H1 (cell line): ENCODE results near the gene FASLG. TPM values are rescaled to one million over a fixed set of nuclear protein-coding genes. Genes with fewer than 3 reads are reported as not detected.

ENCODE experiments used
- CEBPB ChIP-seq: IDR thresholded peaks from 2 replicates; pipeline ENCODE4 v1.6.1; 2012; ENCODE audit warnings: low read depth, low read length
- CHD1 ChIP-seq: IDR thresholded peaks from 2 replicates; pipeline ENCODE4 v1.6.1; 2012; ENCODE audit warnings: low read depth, low read length, improper control_type of control experiment
- FOSL1 ChIP-seq: IDR thresholded peaks from 2 replicates; pipeline ENCODE4 v1.6.1; 2011; ENCODE audit warnings: mild to moderate bottlenecking, low read depth, low read length, moderate library complexity; ENCODE audit not compliant: insufficient read depth
- KDM1A ChIP-seq: fragments of 200-600, 300-600 bp; sonication (generic); IDR thresholded peaks from 2 replicates; pipeline ENCODE4 v1.7.1; 2016; ENCODE audit warnings: mild to moderate bottlenecking, low read length, borderline replicate concordance
- SIRT6 ChIP-seq: IDR thresholded peaks from one replicate; pipeline ENCODE4 v1.7.1; 2012; ENCODE audit warnings: low read length, inconsistent platforms
- SP2 ChIP-seq: IDR thresholded peaks from 2 replicates; pipeline ENCODE4 v1.6.1; 2012; ENCODE audit warnings: mild to moderate bottlenecking, low read length, inconsistent platforms
- TCF12 ChIP-seq: IDR thresholded peaks from 2 replicates; pipeline ENCODE4 v1.6.1; 2011; ENCODE audit warnings: low read depth, mild to moderate bottlenecking, low read length
- polyA plus RNA-seq, 7 experiments: library from polyadenylated mRNA; depleted of rRNA in 3 of 7; stranded (reverse) in 5 of 7; unstranded in 2 of 7; fragments of >200 nt in 5 of 7; fragments of 200-250 nt in 2 of 7; gene quantifications; 1 replicate in 5 of 7; 2 replicates in 1 of 7; 4 replicates in 1 of 7; pipeline versions ENCODE4 v1.2.1 to v1.2.3, GENCODE V29; 2011 to 2013; ENCODE audit warnings: missing spikeins in 2 of 7, mixed read lengths in 2 of 7
- total RNA-seq: library from RNA; stranded (reverse); fragmentation: NEBNext Ultra II Directional; extraction: Animal tissue kit (Norgen Biotek cat#: 25700); gene quantifications from 2 replicates; pipeline ENCODE4 v1.2.1, GENCODE V29; 2021
- TF ChIP-seq, protein P1 (sequence below): IDR thresholded peaks from 2 replicates; pipeline ENCODE4 v1.6.1; 2012; ENCODE audit warnings: inconsistent platforms

Gene FASLG
- total and polyA plus RNA-seq, 2 of the 8 experiments (the other 6 are each of a cell fraction or from before 2014, with no cell fraction given), result not detected

DNA sequence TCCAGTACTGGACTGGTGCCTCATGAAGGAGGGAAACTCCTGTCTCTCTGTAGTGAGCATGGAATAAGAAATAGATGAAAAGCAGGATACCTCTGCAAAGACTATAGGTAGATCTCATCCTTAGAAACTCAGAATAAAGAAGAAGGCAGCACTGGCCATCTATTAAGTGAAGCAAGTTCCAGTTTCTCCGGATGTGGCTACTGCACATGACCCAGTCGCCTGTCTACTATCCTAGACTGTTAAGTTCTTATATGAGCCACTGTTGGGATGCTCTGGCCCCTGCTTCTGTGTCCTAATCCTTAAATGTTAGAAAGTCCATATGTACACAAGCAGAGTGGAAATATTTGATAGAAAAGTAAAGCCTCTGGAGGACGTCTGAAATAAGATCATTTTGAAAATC lies 2.2 kb downstream of the FASLG start (continued):
- TF ChIP-seq, protein P1, sequence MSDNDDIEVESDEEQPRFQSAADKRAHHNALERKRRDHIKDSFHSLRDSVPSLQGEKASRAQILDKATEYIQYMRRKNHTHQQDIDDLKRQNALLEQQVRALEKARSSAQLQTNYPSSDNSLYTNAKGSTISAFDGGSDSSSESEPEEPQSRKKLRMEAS, result no peak
- TF ChIP-seq SP2 (no peak), CHD1 (no peak), FOSL1 (no peak), CEBPB (no peak), KDM1A (no peak), TCF12 (no peak), SIRT6 (no peak)
